Measurements from ENCODE around the gene CTNNAL1.

DNA sequence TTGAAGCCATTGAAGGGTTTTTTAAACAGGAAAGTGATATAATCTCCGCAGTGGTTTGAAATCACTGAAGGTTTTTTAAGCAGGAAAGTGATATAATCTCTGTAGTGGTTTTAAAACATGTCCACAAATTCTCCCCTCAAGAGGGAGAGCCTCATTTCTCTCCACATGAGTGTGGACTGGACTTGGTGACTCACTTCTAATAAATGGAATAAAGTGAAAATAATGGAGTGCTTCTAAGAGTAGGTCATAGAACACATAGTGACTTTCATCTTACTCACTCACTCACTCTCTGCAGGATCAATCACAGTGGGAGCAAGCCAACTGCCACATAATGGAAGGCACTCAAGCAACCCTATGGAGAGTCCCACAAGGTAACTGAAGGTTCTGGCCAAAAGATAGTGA is 12.0 kb downstream of the CTNNAL1 start:
- TF ChIP-seq CTCF (IDR thresholded peaks at IDR 0.05 in 8 of 11, conservative IDR thresholded peaks at IDR 0.05 in 3 of 11), result no peak
- TF ChIP-seq POLR2A (IDR thresholded peaks at IDR 0.05), result no peak
- TF ChIP-seq POLR2AphosphoS5 (IDR thresholded peaks at IDR 0.05), result no peak

Measured in spleen (tissue), 7 donors.